Tibial artery (tissue), 4 donors: ENCODE data around the gene ZNF839.
"Not testable (repeated sequence)": the region's sequence is repeated elsewhere in the genome, so short reads cannot be mapped to it uniquely, and the experiment has no call there.

Source experiments
- DNase-seq, 2 donors: peaks; one replicate each; pipeline ENCODE4 v3.0.0-alpha.2; 2019
- H3K27ac ChIP-seq, 2 donors: fragments of 200-600 bp; sonication (generic) in 1 of 2; 1 replicate in 1 of 2; 2 replicates in 1 of 2; pipeline ENCODE4 v1.5.1; 2018 to 2019; ENCODE audit warnings: mild to moderate bottlenecking in 1 of 2
- H3K27me3 ChIP-seq, 2 donors: fragments of 200-600 bp; sonication (generic) in 1 of 2; one replicate each; pipeline versions ENCODE4 v1.5.1 to v1.6.0; 2016 to 2019
- H3K36me3 ChIP-seq, 3 donors: fragments of 200-600 bp; sonication (generic) in 2 of 3; one replicate each; pipeline ENCODE4 v1.5.1; 2016 to 2019; ENCODE audit warnings: mild to moderate bottlenecking in 2 of 3
- H3K4me1 ChIP-seq, 4 donors: fragments of 200-600 bp; sonication (generic) in 2 of 4; 1 replicate in 3 of 4; 2 replicates in 1 of 4; pipeline ENCODE4 v1.5.1; 2016 to 2019
- H3K4me3 ChIP-seq, 2 donors: fragments of 200-600 bp; sonication (generic) in 1 of 2; 1 replicate in 1 of 2; 2 replicates in 1 of 2; pipeline ENCODE4 v1.5.1; 2018 to 2019; ENCODE audit warnings: mild to moderate bottlenecking in 2 of 2
- H3K9me3 ChIP-seq, 3 donors: fragments of 200-600 bp; sonication (generic) in 1 of 3; one replicate each; pipeline ENCODE4 v1.5.1; 2016 to 2019
- intact Hi-C: fragments of 100-400 bp; cut with DNase I; formaldehyde crosslinking; loops from one replicate; pipeline ENCODE4 v1.15.0; 2023; ENCODE audit warnings: low total_unique reads
- TF ChIP-seq, protein P1 (sequence below), 2 experiments: fragments of 200-600 bp in 1 of 2; fragments of 450-650 bp in 1 of 2; IDR thresholded peaks; one replicate each; pipeline ENCODE4 v1.5.1; 2017 to 2019; ENCODE audit warnings: antibody characterized with exemption in 2 of 2, mild to moderate bottlenecking in 1 of 2, moderate library complexity in 1 of 2

ZNF839 gene

DNA sequence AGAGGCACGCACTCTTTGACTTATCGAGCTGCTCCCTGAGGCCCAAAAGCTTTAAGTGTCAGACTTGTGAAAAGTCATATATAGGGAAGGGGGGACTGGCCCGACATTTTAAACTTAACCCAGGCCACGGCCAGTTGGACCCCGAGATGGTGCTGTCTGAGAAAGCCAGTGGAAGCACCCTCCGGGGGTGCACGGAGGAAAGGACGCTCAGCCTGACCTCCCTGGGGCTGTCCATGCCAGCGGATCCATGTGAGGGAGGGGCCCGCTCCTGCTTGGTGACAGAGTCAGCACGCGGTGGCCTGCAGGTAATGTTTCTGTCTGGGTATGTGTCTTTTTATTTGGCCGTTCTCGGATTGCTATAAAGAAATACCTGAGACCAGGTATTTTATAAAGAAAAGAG lies 7.0 kb downstream of the ZNF839 start:
- Histone ChIP-seq H3K27me3 (no peaks in the 10 kb centered on the region), H3K4me3 (no peak overlapping the region), H3K36me3 (peaks cover 7 to 23% (median 14%) of the 10 kb centered on the region in 3 donors), H3K4me1 (peaks cover 0 to 6% (median 5%) of the 10 kb centered on the region in 4 donors), H3K27ac (no peak overlapping the region), H3K9me3 (no peaks in the 10 kb centered on the region)
- DNase-seq = no peak
- intact Hi-C loops = no loop called here
- TF ChIP-seq, protein P1, sequence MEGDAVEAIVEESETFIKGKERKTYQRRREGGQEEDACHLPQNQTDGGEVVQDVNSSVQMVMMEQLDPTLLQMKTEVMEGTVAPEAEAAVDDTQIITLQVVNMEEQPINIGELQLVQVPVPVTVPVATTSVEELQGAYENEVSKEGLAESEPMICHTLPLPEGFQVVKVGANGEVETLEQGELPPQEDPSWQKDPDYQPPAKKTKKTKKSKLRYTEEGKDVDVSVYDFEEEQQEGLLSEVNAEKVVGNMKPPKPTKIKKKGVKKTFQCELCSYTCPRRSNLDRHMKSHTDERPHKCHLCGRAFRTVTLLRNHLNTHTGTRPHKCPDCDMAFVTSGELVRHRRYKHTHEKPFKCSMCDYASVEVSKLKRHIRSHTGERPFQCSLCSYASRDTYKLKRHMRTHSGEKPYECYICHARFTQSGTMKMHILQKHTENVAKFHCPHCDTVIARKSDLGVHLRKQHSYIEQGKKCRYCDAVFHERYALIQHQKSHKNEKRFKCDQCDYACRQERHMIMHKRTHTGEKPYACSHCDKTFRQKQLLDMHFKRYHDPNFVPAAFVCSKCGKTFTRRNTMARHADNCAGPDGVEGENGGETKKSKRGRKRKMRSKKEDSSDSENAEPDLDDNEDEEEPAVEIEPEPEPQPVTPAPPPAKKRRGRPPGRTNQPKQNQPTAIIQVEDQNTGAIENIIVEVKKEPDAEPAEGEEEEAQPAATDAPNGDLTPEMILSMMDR (IDR thresholded peaks at IDR 0.05) = no peak

DNA sequence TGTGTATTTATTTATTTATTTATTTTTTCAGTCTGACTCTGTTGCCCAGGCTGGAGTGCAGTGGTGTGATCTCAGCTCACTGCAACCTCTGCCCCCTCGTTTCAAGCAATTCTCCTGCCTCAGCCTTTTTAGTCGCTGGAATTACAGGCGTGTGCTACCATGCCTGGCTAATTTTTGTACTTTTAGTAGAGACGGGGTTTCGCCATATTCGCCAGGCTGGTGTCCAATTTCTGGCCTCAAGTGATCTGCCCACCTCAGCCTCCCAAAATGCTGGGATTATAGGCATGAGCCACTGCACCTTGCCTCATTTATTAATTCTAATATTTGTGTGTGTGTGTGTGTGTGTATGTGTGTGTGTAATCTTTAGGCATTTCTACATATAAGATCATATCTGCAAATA lies 9.8 kb downstream of the ZNF839 start:
- H3K27ac ChIP-seq, DNase-seq, H3K27me3 ChIP-seq, H3K9me3 ChIP-seq, H3K4me3 ChIP-seq, intact Hi-C loops, H3K4me1 ChIP-seq: not testable (repeated sequence)
- H3K36me3 ChIP-seq = peaks cover 28 to 45% (median 32%) of the 10 kb centered on the region in 3 donors

DNA sequence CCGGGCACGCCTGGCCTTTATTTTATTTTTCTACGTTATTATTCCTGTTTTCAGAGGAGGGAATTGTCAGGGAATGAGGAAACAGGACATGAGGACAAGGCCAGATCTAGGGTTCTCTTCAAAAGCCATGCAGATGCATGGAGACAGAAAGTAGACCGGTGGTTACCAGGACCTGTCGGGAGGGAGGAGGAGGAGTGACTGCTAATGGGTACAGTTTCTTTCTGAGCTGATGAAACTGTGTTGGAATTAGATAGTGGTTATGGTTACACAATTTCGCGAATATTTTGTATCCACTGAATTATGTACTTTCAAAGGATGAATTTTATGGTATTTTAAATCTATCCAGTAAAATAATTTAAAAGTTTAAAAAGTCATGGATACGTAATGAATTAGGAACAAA lies 11.3 kb downstream of the ZNF839 start:
- no peaks in the 10 kb centered on the region for H3K4me1 ChIP-seq
- H3K4me3 ChIP-seq = no peak overlapping the region
- intact Hi-C loops = no loop called here
- DNase-seq = no peak
- H3K36me3 ChIP-seq = peaks cover 40 to 54% (median 40%) of the 10 kb centered on the region in 3 donors
- no peak overlapping the region for H3K27ac ChIP-seq
- TF ChIP-seq, protein P1 (IDR thresholded peaks at IDR 0.05) = no peak
- H3K27me3 ChIP-seq = no peaks in the 10 kb centered on the region
- H3K9me3 ChIP-seq = no peaks in the 10 kb centered on the region

DNA sequence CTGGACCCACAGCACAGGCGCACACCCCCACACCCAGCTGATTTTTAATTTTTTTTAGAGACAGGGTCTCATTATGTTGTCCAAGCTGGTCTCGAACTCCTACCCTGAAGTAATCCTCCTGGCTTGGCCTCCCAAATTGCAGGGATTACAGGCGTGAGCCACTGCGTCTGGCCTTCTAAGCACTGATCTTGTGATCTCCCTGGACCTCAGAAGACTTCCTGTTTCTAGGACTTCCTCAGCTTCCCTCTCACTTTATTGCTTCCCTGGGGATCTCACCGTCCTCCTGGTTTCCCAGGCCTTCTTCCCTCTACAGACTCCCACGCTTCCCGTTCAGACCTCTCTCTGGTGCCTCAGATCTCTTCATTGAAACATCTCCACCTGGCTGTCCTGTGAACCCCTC lies 13.8 kb downstream of the ZNF839 start:
- TF ChIP-seq, protein P1 (IDR thresholded peaks at IDR 0.05) = no peak
- Histone ChIP-seq H3K27me3 (no peaks in the 10 kb centered on the region), H3K36me3 (peaks cover 45 to 66% (median 56%) of the 10 kb centered on the region in 3 donors)

DNA sequence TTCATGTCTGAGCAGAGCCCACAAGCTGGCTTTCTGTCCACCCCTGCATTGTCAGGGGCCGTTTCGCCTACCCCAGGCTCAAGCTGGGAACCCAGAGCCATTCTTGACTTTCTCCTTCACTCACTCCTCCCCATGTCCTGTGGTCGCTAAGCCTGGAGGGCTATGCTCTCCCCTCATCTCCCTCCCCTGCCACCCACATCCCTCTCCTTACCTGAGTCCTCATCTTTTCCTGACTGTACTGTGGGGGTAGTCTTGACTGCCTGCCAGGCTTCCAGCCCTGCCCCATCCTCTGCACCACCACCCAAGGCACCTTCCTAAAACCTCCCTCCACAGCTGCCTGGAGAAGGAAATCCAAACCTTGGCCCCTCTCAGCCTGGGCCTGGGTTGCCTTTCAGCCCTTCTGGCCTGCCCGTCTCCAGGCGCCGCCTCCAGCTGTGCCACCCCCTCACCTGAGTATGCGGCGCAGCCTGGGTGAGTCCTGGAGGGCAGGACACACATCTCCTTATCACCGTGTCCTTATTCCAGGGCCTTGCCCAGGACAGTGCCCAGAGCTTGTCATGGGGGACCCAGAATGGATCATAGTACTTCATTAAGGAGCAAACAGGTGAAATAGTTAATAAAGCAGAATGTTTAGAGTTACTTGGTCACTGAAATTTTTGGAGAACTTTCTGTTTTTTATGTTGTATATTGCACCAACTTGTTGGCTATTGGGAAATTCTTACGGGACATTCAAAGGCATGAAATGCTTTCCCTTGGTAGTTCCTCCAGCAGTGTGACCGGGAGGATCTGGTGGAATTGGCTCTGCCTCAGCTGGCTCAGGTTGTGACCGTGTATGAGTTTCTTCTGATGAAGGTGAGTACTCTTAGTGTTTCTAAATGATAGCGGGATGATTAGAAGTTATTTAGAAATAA lies 14.5 kb downstream of the ZNF839 start:
- intact Hi-C loops = no loop called here
- H3K27me3 ChIP-seq = no peaks in the 10 kb centered on the region
- TF ChIP-seq, protein P1 (IDR thresholded peaks at IDR 0.05) = no peak
- no peak overlapping the region for H3K4me3 ChIP-seq
- H3K36me3 ChIP-seq = peaks cover 49 to 70% (median 59%) of the 10 kb centered on the region in 3 donors
- H3K4me1 ChIP-seq = no peaks in the 10 kb centered on the region
- DNase-seq = no peak
- H3K27ac ChIP-seq = no peak overlapping the region
- H3K9me3 ChIP-seq = no peaks in the 10 kb centered on the region

More for the DNA sequence above, 13.8 kb downstream of the ZNF839 start:
- no peak for DNase-seq
- no peak overlapping the region for H3K27ac ChIP-seq
- H3K4me3 ChIP-seq = no peak overlapping the region
- no peaks in the 10 kb centered on the region for H3K4me1 ChIP-seq
- H3K9me3 ChIP-seq = no peaks in the 10 kb centered on the region
- intact Hi-C loops = no loop called here

DNA sequence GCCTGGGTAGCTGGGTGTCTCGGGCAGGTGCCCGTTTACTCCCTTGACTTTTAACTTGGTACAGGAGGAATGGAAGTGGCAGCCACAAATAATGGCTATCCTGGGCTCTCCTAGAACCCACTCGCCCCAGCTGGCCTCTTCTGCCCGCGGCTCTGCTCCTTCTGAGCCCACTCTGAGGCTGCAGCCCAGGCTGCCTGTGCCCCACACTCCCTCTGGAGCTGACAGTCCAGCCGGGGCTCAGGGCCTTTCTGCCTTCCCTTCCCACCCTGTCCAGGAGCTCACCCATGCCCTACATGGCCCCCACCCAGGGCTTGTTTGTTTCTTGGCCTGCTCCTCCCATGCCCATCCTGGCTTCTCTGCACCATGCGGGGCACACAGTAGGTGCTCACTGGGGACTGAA lies 15.6 kb downstream of the ZNF839 start:
- TF ChIP-seq, protein P1 (IDR thresholded peaks at IDR 0.05) = no peak
- no peak for DNase-seq
- Histone ChIP-seq H3K36me3 (peaks cover 53 to 82% (median 64%) of the 10 kb centered on the region in 3 donors), H3K4me1 (no peaks in the 10 kb centered on the region), H3K4me3 (no peak overlapping the region), H3K9me3 (no peaks in the 10 kb centered on the region), H3K27ac (no peak overlapping the region), H3K27me3 (no peaks in the 10 kb centered on the region)
- intact Hi-C loops = no loop called here
